Esophagus muscularis mucosa (tissue), 4 donors: ENCODE results near the gene RPS6KA2. TPM values are rescaled to one million over a fixed set of nuclear protein-coding genes. Genes with fewer than 3 reads are reported as not detected.
A peak's percentile ranks its signal among the peaks of the same experiment; 100 is the strongest.

Experiments used
- DNase-seq: peaks from one replicate; pipeline ENCODE4 v3.0.0-alpha.2; 2017; ENCODE audit errors: extremely low spot score
- H3K27ac ChIP-seq, 4 donors: fragments of 200-600 bp; sonication (generic); replicated peaks in 1 of 4; 1 replicate in 3 of 4; 2 replicates in 1 of 4; pipeline ENCODE4 v1.5.1; 2016 to 2019; ENCODE audit warnings: mild to moderate bottlenecking in 1 of 4
- H3K27me3 ChIP-seq, 4 donors: fragments of 200-600 bp; sonication (generic); one replicate each; pipeline versions ENCODE4 v1.5.1 to v1.6.0; 2016 to 2019
- H3K36me3 ChIP-seq, 4 donors: fragments of 200-600 bp; sonication (generic); one replicate each; pipeline ENCODE4 v1.5.1; 2016 to 2019
- H3K4me1 ChIP-seq, 4 donors: fragments of 200-600 bp; sonication (generic); one replicate each; pipeline ENCODE4 v1.5.1; 2016 to 2019
- H3K4me3 ChIP-seq, 4 donors: fragments of 200-600 bp; sonication (generic); 1 replicate in 2 of 4; 2 replicates in 2 of 4; pipeline ENCODE4 v1.5.1; 2016 to 2019; ENCODE audit warnings: mild to moderate bottlenecking in 4 of 4, moderate library complexity in 1 of 4
- H3K9me3 ChIP-seq, 4 donors: fragments of 200-600 bp; sonication (generic); 1 replicate in 3 of 4; 2 replicates in 1 of 4; pipeline ENCODE4 v1.5.1; 2016 to 2019
- CTCF ChIP-seq, 3 experiments: fragments of 200-600 bp in 2 of 3; fragments of 450-650 bp in 1 of 3; sonication (generic) in 2 of 3; IDR thresholded peaks; one replicate each; pipeline ENCODE4 v1.5.1; 2017 to 2019; ENCODE audit warnings: antibody characterized with exemption in 3 of 3, mild to moderate bottlenecking in 2 of 3, moderate library complexity in 1 of 3
- EP300 ChIP-seq: sonication (generic); formaldehyde crosslinking; IDR thresholded peaks from one replicate; pipeline ENCODE4 v1.6.1; 2017; ENCODE audit warnings: antibody characterized with exemption
- POLR2A ChIP-seq: fragments of 450-650 bp; IDR thresholded peaks from one replicate; pipeline ENCODE4 v1.6.1; 2017; ENCODE audit warnings: antibody characterized with exemption, moderate library complexity, mild to moderate bottlenecking, low read depth
- POLR2AphosphoS5 ChIP-seq, 2 donors: sonication (generic); formaldehyde crosslinking; IDR thresholded peaks; one replicate each; pipeline ENCODE4 v1.6.1; 2017; ENCODE audit warnings: antibody characterized with exemption in 2 of 2
- WGBS: methylation state at CpG from one replicate; pipeline ENCODE4 v1.1.5; 2018; 5-methylcytosine and 5-hydroxymethylcytosine counted together
- intact Hi-C: fragments of 100-400 bp; cut with DNase I; formaldehyde crosslinking; loops from one replicate; pipeline ENCODE4 v1.15.1; 2023
- total RNA-seq, 4 donors: library from RNA; depleted of rRNA; stranded (reverse); fragments of >200 nt; gene quantifications; one replicate each; pipeline versions ENCODE4 v1.1.0 to v1.2.1, GENCODE V29; 2016

The RPS6KA2 gene
- 100 to 1,000 TPM in 3 of 4 donors, 10 to 100 TPM in 1; 83.9 to 126 (median 112) TPM for total RNA-seq

- Histone ChIP-seq H3K4me1 (peaks cover 24 to 55% (median 54%) of the 10 kb centered on the region in 4 donors), H3K36me3 (peaks cover 0 to 4% (median 0%) of the 10 kb centered on the region in 4 donors), H3K27me3 (no peaks in the 10 kb centered on the region), H3K9me3 (no peaks in the 10 kb centered on the region), H3K4me3 (peak within 1 kb of the TSS; percentile 84 to 97 (median 94)), H3K27ac (peak within 1 kb of the TSS; percentile 85 to 96 (median 90))
- no peak for TF ChIP-seq CTCF (IDR thresholded peaks at IDR 0.05)
- TF ChIP-seq POLR2A, result peak; percentile 85
- TF ChIP-seq POLR2AphosphoS5 (IDR thresholded peaks at IDR 0.05), result peak; percentile 75 to 95
- no peak for TF ChIP-seq EP300
- intact Hi-C loops, result loop anchor here (5.0 to 10.0 kb wide), 2 partner anchors 70 to 162 kb away; no protein-coding TSS in a partner anchor
- DNase-seq, result peak; percentile 100
- under 1% methylated on average over 34 of the region's 87 CpGs for WGBS
Observed at GRCh38 chr6:166627033-166627874, at the start of gene RPS6KA2. Gene RPS6KA2 (minus strand): TSS chr6:166627251. CDS start chr6:166627019, 232 bp downstream.

GRCh38 chr6:166676270-166676860 lies 49.3 kb upstream of the RPS6KA2 start:
- no peak overlapping the region for H3K27ac ChIP-seq
- H3K4me3 ChIP-seq, result no peak overlapping the region
- no peak for DNase-seq
- 94% methylated on average over 14 of the region's 14 CpGs for WGBS
- intact Hi-C loops, result no loop called here
- H3K4me1 ChIP-seq, result peaks cover 9 to 20% (median 15%) of the 10 kb centered on the region in 4 donors
- no peaks in the 10 kb centered on the region for H3K9me3 ChIP-seq
- H3K27me3 ChIP-seq, result no peaks in the 10 kb centered on the region
- no peaks in the 10 kb centered on the region for H3K36me3 ChIP-seq
- TF ChIP-seq CTCF (IDR thresholded peaks at IDR 0.05) (no peak), POLR2A (no peak), EP300 (no peak), POLR2AphosphoS5 (IDR thresholded peaks at IDR 0.05) (no peak)

GRCh38 chr6:166675736-166676135 lies 48.7 kb upstream of the RPS6KA2 start:
- H3K9me3 ChIP-seq, result no peaks in the 10 kb centered on the region
- H3K27me3 ChIP-seq, result no peaks in the 10 kb centered on the region
- intact Hi-C loops, result no loop called here
- TF ChIP-seq POLR2A (no peak), EP300 (no peak), CTCF (IDR thresholded peaks at IDR 0.05) (no peak), POLR2AphosphoS5 (IDR thresholded peaks at IDR 0.05) (no peak)
- no peaks in the 10 kb centered on the region for H3K36me3 ChIP-seq
- DNase-seq, result no peak
- peaks cover 9 to 21% (median 15%) of the 10 kb centered on the region in 4 donors for H3K4me1 ChIP-seq
- H3K4me3 ChIP-seq, result no peak overlapping the region
- WGBS, result 97% methylated on average over 9 of the region's 9 CpGs
- no peak overlapping the region for H3K27ac ChIP-seq

- H3K4me1 ChIP-seq, result peaks cover 9 to 21% (median 15%) of the 10 kb centered on the region in 4 donors
- WGBS, result 75% methylated on average over 5 of the region's 6 CpGs
- intact Hi-C loops, result no loop called here
Observed at GRCh38 chr6:166673309-166673708, 46.3 kb upstream of the RPS6KA2 start.

More at GRCh38 chr6:166673309-166673708, 46.3 kb upstream of the RPS6KA2 start:
- no peaks in the 10 kb centered on the region for H3K36me3 ChIP-seq
- TF ChIP-seq POLR2AphosphoS5 (IDR thresholded peaks at IDR 0.05) (no peak), POLR2A (no peak), EP300 (no peak), CTCF (IDR thresholded peaks at IDR 0.05) (no peak)
- no peak overlapping the region for H3K27ac ChIP-seq
- no peak overlapping the region for H3K4me3 ChIP-seq
- H3K9me3 ChIP-seq, result no peaks in the 10 kb centered on the region
- no peaks in the 10 kb centered on the region for H3K27me3 ChIP-seq
- DNase-seq, result no peak
